Nephron progenitor cell (in vitro differentiated cells): ENCODE results near the gene KLF1.
"Not testable (repeated sequence)": the region's sequence is repeated elsewhere in the genome, so short reads cannot be mapped to it uniquely, and the experiment has no call there.

Source experiments
- DNase-seq: peaks from one replicate; pipeline ENCODE4 v3.0.0; 2021
- H3K27ac Mint-ChIP-seq: 2 replicates; pipeline ENCODE4 v1.8.0; 2021; ENCODE audit warnings: mild to moderate bottlenecking, moderate library complexity, mixed read lengths
- H3K27me3 Mint-ChIP-seq: 2 replicates; pipeline ENCODE4 v1.8.0; 2021; ENCODE audit warnings: mild to moderate bottlenecking, low read depth, mixed read lengths; ENCODE audit not compliant: poor library complexity
- H3K36me3 Mint-ChIP-seq: 2 replicates; pipeline ENCODE4 v1.8.0; 2021; ENCODE audit warnings: low read depth, mixed read lengths
- H3K4me1 Mint-ChIP-seq: 2 replicates; pipeline ENCODE4 v1.8.0; 2021; ENCODE audit warnings: mixed read lengths
- H3K4me3 Mint-ChIP-seq: 2 replicates; pipeline ENCODE4 v1.8.0; 2021; ENCODE audit warnings: mild to moderate bottlenecking, moderate library complexity, mixed read lengths
- H3K9me3 Mint-ChIP-seq: 2 replicates; pipeline ENCODE4 v1.8.0; 2021; ENCODE audit warnings: mild to moderate bottlenecking, moderate library complexity, mixed read lengths
- TF ChIP-seq, protein P1 (sequence below): fragments of 200-600 bp; sonication (generic); IDR thresholded peaks from 2 replicates; pipeline ENCODE4 v1.5.0; 2021; ENCODE audit warnings: antibody characterized with exemption

The KLF1 gene

DNA sequence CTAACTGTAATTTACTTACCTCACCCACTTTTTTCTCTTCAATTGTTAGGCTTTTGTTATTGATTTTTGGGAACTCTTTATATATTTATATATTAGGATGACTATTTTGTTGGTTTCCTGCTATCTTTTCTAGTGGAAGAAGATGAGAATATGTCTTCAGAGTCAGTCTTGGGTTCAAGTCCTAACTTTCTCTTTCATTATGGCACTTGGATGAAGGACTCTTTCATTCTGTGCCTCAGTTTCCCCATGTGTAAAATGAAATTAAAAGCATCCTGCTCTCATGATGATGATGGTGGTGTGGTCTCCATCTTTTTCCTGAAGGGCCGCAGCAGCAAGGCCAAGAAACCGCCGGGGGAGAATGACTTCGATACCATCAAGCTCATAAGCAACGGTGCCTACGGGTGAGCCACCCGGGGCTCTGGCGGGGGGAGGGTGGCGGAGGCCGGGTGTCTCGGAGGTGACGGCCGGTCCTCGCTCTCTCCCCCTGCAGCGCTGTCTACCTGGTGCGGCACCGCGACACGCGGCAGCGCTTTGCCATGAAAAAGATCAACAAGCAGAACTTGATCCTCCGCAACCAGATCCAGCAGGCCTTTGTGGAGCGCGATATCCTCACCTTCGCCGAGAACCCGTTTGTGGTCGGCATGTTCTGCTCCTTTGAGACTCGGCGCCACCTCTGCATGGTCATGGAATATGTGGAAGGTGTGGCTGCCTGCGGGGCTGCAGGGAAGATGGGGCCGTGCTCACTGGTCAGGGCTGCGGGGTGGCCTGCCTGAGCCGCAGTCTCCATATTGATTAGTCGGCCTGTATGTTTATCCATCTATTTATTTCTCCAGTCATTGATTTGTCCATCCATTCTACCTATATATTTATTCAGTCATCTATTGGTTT is 28.7 kb downstream of the KLF1 start:
- H3K27ac Mint-ChIP-seq: no peak overlapping the region
- peaks cover 5% of the 10 kb centered on the region for H3K4me1 Mint-ChIP-seq
- no peak for DNase-seq
- no peak overlapping the region for H3K4me3 Mint-ChIP-seq
- peaks cover 32% of the 10 kb centered on the region for H3K36me3 Mint-ChIP-seq
- no peaks in the 10 kb centered on the region for H3K9me3 Mint-ChIP-seq
- peaks cover 10% of the 10 kb centered on the region for H3K27me3 Mint-ChIP-seq
- TF ChIP-seq, protein P1, sequence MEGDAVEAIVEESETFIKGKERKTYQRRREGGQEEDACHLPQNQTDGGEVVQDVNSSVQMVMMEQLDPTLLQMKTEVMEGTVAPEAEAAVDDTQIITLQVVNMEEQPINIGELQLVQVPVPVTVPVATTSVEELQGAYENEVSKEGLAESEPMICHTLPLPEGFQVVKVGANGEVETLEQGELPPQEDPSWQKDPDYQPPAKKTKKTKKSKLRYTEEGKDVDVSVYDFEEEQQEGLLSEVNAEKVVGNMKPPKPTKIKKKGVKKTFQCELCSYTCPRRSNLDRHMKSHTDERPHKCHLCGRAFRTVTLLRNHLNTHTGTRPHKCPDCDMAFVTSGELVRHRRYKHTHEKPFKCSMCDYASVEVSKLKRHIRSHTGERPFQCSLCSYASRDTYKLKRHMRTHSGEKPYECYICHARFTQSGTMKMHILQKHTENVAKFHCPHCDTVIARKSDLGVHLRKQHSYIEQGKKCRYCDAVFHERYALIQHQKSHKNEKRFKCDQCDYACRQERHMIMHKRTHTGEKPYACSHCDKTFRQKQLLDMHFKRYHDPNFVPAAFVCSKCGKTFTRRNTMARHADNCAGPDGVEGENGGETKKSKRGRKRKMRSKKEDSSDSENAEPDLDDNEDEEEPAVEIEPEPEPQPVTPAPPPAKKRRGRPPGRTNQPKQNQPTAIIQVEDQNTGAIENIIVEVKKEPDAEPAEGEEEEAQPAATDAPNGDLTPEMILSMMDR: no peak

DNA sequence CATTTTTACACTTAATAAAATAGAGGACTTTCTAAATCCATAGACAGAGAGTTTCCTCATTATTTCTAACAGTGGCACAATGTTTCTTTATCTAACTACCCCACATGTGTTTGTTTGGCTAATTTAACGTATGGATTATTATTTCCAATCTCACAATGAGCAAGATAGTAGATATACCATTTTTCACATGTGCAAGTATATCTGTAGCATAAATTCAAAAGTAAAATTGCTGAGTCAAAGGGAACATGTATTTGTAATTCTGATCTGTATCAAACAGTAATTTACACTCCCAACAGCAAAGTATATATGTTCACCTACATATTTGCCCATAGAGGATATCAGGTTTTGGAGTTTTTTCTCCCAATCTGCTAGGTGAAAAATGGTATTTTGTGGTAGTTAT is 30.3 kb downstream of the KLF1 start:
- TF ChIP-seq, protein P1: no peak
- Mint-ChIP-seq H3K36me3 (peaks cover 32% of the 10 kb centered on the region), H3K4me3 (no peak overlapping the region), H3K27ac (no peak overlapping the region), H3K4me1 (peaks cover 5% of the 10 kb centered on the region), H3K27me3 (peaks cover 8% of the 10 kb centered on the region), H3K9me3 (no peaks in the 10 kb centered on the region)
- no peak for DNase-seq

DNA sequence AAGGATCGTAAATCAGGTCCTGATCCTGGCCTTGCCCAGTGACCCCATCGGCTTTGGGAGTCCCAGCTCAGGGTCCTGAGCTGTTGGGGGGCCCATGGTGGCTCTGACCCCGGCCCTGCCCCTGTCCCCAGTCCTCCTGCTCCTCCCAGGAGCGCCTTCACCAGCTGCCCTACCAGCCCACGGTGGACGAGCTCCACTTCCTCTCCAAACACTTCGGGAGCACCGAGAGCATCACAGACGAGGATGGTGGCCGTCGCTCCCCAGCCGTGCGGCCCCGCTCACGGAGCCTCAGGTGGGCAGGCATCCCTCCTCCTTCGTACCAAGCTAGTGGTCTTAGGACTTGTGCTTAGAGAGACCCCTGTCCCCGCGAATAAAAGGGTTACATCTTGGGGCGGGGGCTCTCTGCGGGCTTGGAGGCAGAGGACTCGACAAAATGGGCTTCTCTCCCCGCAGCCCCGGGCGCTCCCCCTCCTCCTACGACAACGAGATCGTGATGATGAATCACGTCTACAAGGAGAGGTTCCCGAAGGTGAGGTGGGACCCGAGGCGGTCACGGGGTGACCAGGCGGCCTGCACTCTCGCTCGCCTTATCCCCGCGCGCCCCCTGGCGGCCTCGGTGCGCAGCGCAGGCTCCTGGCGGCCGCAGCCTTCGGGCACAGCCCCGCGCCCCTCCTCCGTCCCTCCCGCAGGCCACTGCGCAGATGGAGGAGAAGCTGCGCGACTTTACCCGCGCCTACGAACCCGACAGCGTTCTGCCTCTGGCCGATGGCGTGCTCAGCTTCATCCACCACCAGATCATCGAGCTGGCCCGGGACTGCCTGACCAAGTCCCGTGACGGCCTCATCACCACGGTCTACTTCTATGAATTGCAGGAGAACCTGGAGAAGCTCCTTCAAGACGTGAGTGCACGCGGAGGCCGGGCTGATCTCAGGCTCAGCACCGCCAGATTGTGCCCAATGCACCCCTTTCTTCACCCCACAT is 39.6 kb downstream of the KLF1 start:
- Mint-ChIP-seq H3K4me3 (peak overlapping the region; percentile 57), H3K4me1 (peaks cover 23% of the 10 kb centered on the region), H3K27ac (no peak overlapping the region), H3K9me3 (no peaks in the 10 kb centered on the region), H3K27me3 (peaks cover 15% of the 10 kb centered on the region), H3K36me3 (no peaks in the 10 kb centered on the region)
- DNase-seq: peak; percentile 99
- TF ChIP-seq, protein P1: peak; percentile 99

DNA sequence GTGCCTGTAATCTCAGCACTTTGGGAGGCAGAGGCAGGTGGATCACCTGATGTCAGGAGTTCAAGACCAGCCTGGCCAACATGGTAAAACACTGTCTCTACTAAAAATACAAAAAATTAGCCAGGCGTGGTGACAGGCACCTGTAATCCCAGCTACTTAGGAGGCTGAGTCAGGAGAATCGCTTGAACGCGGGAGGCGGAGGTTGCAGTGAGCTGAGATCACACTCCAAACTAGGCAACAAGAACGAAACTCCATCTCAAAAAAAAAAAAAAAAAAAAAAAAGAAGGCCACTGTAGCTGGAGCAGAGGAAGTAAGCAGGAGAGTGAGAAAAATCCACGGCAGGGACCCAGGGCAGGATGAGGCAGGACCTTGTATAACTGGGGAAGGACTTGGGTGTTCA is 40.4 kb downstream of the KLF1 start:
- not testable (repeated sequence) for H3K27ac Mint-ChIP-seq, DNase-seq, H3K36me3 Mint-ChIP-seq, H3K9me3 Mint-ChIP-seq, H3K4me3 Mint-ChIP-seq
- Mint-ChIP-seq H3K4me1 (peaks cover 31% of the 10 kb centered on the region), H3K27me3 (peaks cover 15% of the 10 kb centered on the region)

DNA sequence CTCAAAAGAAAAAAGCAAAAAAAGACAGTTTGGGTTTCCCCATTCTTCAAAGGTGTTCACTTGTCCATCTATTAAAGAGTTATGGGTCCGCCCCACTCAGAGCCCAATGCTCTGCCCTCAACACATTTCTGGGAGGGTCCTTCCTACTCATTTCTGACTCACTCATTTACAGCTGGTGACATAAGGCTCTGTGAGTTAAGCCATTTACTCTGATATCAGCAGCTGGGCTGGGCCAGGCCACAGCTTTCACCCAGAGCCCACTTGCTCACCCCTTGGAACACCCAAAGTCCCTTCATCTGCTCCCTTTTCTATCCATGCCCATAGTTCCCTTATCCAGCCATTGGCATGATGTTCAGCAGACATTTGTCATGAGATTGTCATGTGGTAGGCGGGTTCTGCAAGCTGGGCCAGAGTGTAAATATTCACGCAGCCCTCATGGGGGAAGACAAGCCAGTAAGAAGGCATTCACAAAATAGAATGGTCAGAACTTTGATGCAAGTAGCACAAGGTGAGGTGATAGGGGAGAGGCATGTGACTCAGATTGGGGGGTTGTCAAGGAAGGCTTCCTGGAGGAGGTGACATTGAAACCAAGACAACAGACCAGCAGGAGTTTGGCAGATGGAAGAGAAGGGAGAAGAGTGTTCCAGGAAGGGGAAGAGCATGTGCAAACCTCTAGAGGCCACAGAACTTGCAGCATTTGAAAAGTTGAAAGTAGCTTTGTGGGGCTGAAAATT is 42.8 kb downstream of the KLF1 start:
- no peak for DNase-seq
- Mint-ChIP-seq H3K27me3 (peaks cover 29% of the 10 kb centered on the region), H3K9me3 (no peaks in the 10 kb centered on the region), H3K4me1 (peaks cover 54% of the 10 kb centered on the region), H3K36me3 (no peaks in the 10 kb centered on the region), H3K4me3 (no peak overlapping the region), H3K27ac (no peak overlapping the region)
- TF ChIP-seq, protein P1: no peak
